SK-N-SH (cell line): ENCODE data around the gene LMBR1L.

Experiments used
- CTCF ChIP-seq: fragments of 200-600 bp; sonication (generic); IDR thresholded peaks from 2 replicates; pipeline ENCODE4 v1.6.1; 2017; ENCODE audit warnings: antibody characterized with exemption, mild to moderate bottlenecking, moderate library complexity
- ELF1 ChIP-seq: IDR thresholded peaks from 2 replicates; pipeline ENCODE4 v1.4.0; 2012

GRCh38 chr12:49060237-49061156 lies 50.1 kb downstream of the LMBR1L start, which contains the start of gene KMT2D:
- TF ChIP-seq ELF1 (peak; percentile 50; the same call in 1 of the 2 replicates), CTCF (peak; percentile 44)
